ENCODE measurements around the gene OR2W3. TPM values are rescaled to one million over a fixed set of nuclear protein-coding genes. Genes with fewer than 3 reads are reported as not detected.

Gene OR2W3
- not detected for polyA plus RNA-seq (2012; ENCODE audit: missing spikeins)

- DNase-seq (ENCODE audit: insufficient read length) (no peak), FAIRE-seq (no peak)
- no peak for TF ChIP-seq TAF1 (IDR thresholded peaks at IDR 0.05; ENCODE audit: borderline replicate concordance, low read depth, low read length)
- TF ChIP-seq POLR2AphosphoS5 (IDR thresholded peaks at IDR 0.05; ENCODE audit: low read depth, low read length) = no peak
- TF ChIP-seq POLR2A (IDR thresholded peaks at IDR 0.05; ENCODE audit: low read depth, low read length) = no peak
Observed at GRCh38 chr1:247895163-247895637, at the start of gene OR2W3. TSS of gene OR2W3 (plus strand) at chr1:247895587. CDS start at chr1:247895587, 0 bp downstream.

- FAIRE-seq (no peak), DNase-seq (ENCODE audit: insufficient read length) (no peak)
- TF ChIP-seq TAF1 (IDR thresholded peaks at IDR 0.05; ENCODE audit: borderline replicate concordance, low read depth, low read length) (no peak), POLR2AphosphoS5 (IDR thresholded peaks at IDR 0.05; ENCODE audit: low read depth, low read length) (no peak), POLR2A (IDR thresholded peaks at IDR 0.05; ENCODE audit: low read depth, low read length) (no peak)
Observed at GRCh38 chr1:247845693-247846017, 49.7 kb upstream of the OR2W3 start.

GRCh38 chr1:247848346-247848745, 47.0 kb upstream of the OR2W3 start:
- FAIRE-seq = no peak

GRCh38 chr1:247849616-247850015, 45.8 kb upstream of the OR2W3 start:
- FAIRE-seq (no peak), DNase-seq (ENCODE audit: insufficient read length) (no peak)
- TF ChIP-seq TAF1 (IDR thresholded peaks at IDR 0.05; ENCODE audit: borderline replicate concordance, low read depth, low read length) (no peak), POLR2AphosphoS5 (IDR thresholded peaks at IDR 0.05; ENCODE audit: low read depth, low read length) (no peak), POLR2A (IDR thresholded peaks at IDR 0.05; ENCODE audit: low read depth, low read length) (no peak)

More at GRCh38 chr1:247848346-247848745, 47.0 kb upstream of the OR2W3 start:
- no peak for TF ChIP-seq POLR2AphosphoS5 (IDR thresholded peaks at IDR 0.05; ENCODE audit: low read depth, low read length)
- no peak for TF ChIP-seq POLR2A (IDR thresholded peaks at IDR 0.05; ENCODE audit: low read depth, low read length)
- no peak for TF ChIP-seq TAF1 (IDR thresholded peaks at IDR 0.05; ENCODE audit: borderline replicate concordance, low read depth, low read length)
- DNase-seq (ENCODE audit: insufficient read length) = no peak

- TF ChIP-seq TAF1 (IDR thresholded peaks at IDR 0.05; ENCODE audit: borderline replicate concordance, low read depth, low read length) (no peak), POLR2A (IDR thresholded peaks at IDR 0.05; ENCODE audit: low read depth, low read length) (no peak), POLR2AphosphoS5 (IDR thresholded peaks at IDR 0.05; ENCODE audit: low read depth, low read length) (no peak)
- FAIRE-seq (no peak), DNase-seq (ENCODE audit: insufficient read length) (no peak)
Observed at GRCh38 chr1:247854899-247855545, 40.4 kb upstream of the OR2W3 start.

- no peak for TF ChIP-seq POLR2AphosphoS5 (IDR thresholded peaks at IDR 0.05; ENCODE audit: low read depth, low read length)
- no peak for TF ChIP-seq POLR2A (IDR thresholded peaks at IDR 0.05; ENCODE audit: low read depth, low read length)
- no peak for TF ChIP-seq TAF1 (IDR thresholded peaks at IDR 0.05; ENCODE audit: borderline replicate concordance, low read depth, low read length)
- FAIRE-seq = no peak
- no peak for DNase-seq (ENCODE audit: insufficient read length)
Observed at GRCh38 chr1:247855911-247856310, 39.5 kb upstream of the OR2W3 start.

GRCh38 chr1:247857069-247857984, 38.1 kb upstream of the OR2W3 start, which contains the start of gene TRIM58:
TSS of gene TRIM58 (plus strand) at chr1:247857187. CDS start at chr1:247857247, 60 bp downstream.
- DNase-seq (ENCODE audit: insufficient read length) (peak; percentile 27), FAIRE-seq (no peak)
- no peak for TF ChIP-seq POLR2AphosphoS5 (IDR thresholded peaks at IDR 0.05; ENCODE audit: low read depth, low read length)
- no peak for TF ChIP-seq TAF1 (IDR thresholded peaks at IDR 0.05; ENCODE audit: borderline replicate concordance, low read depth, low read length)
- TF ChIP-seq POLR2A (IDR thresholded peaks at IDR 0.05; ENCODE audit: low read depth, low read length) = no peak

GRCh38 chr1:247857985-247858619, 37.3 kb upstream of the OR2W3 start:
- TF ChIP-seq POLR2A (IDR thresholded peaks at IDR 0.05; ENCODE audit: low read depth, low read length) = no peak
- no peak for TF ChIP-seq TAF1 (IDR thresholded peaks at IDR 0.05; ENCODE audit: borderline replicate concordance, low read depth, low read length)
- no peak for TF ChIP-seq POLR2AphosphoS5 (IDR thresholded peaks at IDR 0.05; ENCODE audit: low read depth, low read length)
- DNase-seq (ENCODE audit: insufficient read length) (no peak), FAIRE-seq (no peak)

GRCh38 chr1:247862756-247863155, 32.6 kb upstream of the OR2W3 start:
- DNase-seq (ENCODE audit: insufficient read length) (no peak), FAIRE-seq (no peak)
- no peak for TF ChIP-seq TAF1 (IDR thresholded peaks at IDR 0.05; ENCODE audit: borderline replicate concordance, low read depth, low read length)
- no peak for TF ChIP-seq POLR2AphosphoS5 (IDR thresholded peaks at IDR 0.05; ENCODE audit: low read depth, low read length)
- no peak for TF ChIP-seq POLR2A (IDR thresholded peaks at IDR 0.05; ENCODE audit: low read depth, low read length)

- no peak for TF ChIP-seq POLR2A (IDR thresholded peaks at IDR 0.05; ENCODE audit: low read depth, low read length)
- TF ChIP-seq POLR2AphosphoS5 (IDR thresholded peaks at IDR 0.05; ENCODE audit: low read depth, low read length) = no peak
- TF ChIP-seq TAF1 (IDR thresholded peaks at IDR 0.05; ENCODE audit: borderline replicate concordance, low read depth, low read length) = no peak
- no peak for FAIRE-seq
- DNase-seq (ENCODE audit: insufficient read length) = no peak
Observed at GRCh38 chr1:247864644-247865043, 30.7 kb upstream of the OR2W3 start.

GRCh38 chr1:247865416-247865815, 30.0 kb upstream of the OR2W3 start:
- FAIRE-seq (no peak), DNase-seq (ENCODE audit: insufficient read length) (no peak)
- TF ChIP-seq POLR2AphosphoS5 (IDR thresholded peaks at IDR 0.05; ENCODE audit: low read depth, low read length) (no peak), POLR2A (IDR thresholded peaks at IDR 0.05; ENCODE audit: low read depth, low read length) (no peak), TAF1 (IDR thresholded peaks at IDR 0.05; ENCODE audit: borderline replicate concordance, low read depth, low read length) (no peak)

Measured in GM12892 (cell line).